Measurements from ENCODE around the gene FETUB. TPM values are rescaled to one million over a fixed set of nuclear protein-coding genes. Genes with fewer than 3 reads are reported as not detected.
"Not testable (repeated sequence)": the region's sequence is repeated elsewhere in the genome, so short reads cannot be mapped to it uniquely, and the experiment has no call there.

The FETUB gene
- total RNA-seq, 1 donor from 2014 or later, result not detected

DNA sequence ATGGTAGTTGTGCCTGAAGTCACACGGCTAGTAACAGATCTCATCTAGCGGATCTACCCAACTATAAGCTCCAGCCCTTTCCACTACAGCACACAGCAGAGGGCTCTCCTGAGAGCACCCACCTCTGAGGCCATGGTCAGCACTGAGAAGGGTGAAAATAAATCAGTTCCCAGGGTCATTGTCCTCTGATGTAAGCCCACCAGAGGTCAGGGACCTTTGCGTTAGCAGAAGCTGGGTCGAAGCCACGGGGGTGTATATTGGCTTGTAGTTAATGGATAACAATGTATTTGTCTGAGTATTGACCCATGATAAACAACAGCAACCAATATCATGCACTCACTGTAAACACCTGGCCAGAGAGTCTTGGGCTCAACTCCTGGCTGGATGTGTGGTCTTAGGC lies 6.0 kb upstream of the FETUB start:
- intact Hi-C loops (cut with micrococcal nuclease), result not testable (repeated sequence)

DNA sequence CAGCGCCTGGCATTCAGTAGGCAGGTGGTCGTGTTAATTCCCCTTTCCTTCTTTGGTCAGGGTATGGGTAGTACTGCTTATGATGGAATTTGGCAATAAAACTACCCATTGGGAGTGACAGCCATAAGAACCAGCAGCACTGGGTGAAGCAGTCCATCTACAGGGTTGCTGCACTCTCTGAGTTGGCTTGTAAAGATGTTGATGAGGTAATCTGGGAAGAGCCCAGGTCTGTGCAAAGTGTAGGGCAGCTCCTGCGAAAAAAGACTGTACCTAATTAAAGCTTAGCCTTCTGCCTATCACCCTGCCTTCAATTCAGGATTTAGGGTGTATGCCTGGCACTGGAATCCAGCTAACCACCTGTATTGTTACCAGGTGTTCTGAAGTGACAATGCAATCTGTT lies 4.7 kb upstream of the FETUB start:
- intact Hi-C loops (cut with micrococcal nuclease), result no loop called here

DNA sequence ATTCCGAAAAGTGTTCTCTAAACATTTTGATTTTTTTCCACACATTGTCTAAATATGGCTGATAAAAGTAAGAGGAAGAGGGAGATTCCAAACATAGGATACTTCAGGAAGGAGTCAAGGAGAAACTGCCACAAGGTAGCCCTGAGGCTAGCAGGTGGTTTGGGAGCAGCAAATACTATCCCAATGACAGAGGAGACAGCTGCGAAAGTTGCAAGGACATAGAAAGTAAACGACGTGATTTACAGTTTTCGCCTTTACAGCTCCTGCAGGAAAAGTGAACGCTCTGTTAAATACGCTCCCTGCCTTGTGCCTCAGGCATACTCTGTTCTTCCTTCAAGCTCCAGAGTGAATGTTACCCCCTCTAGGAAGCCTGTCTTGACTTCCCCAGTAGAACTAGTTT lies 3.7 kb upstream of the FETUB start:
- intact Hi-C loops (cut with micrococcal nuclease), result no loop called here

GRCh38 chr3:186637686-186638085 lies 2.5 kb upstream of the FETUB start:
- intact Hi-C loops (cut with micrococcal nuclease), result no loop called here

DNA sequence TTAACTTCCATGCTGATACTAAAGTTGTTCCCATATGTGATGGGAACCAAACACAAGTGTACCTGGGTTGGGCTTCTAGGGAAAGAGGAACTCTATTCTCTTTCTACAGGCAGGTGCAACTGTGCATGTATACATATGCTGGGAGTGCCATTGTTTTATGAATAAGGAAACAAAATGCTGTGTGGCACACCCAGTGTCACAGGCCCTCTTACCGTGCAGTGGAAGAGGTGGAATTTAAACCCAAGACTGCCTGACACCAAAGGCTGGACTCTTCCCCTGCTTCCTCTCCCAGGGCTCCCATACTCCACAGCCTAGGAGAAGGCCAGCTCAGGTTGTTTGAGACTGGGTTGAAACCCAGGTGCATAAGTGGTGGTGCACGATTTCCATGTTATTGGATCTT lies 1.9 kb upstream of the FETUB start:
- intact Hi-C loops (cut with micrococcal nuclease), result no loop called here

DNA sequence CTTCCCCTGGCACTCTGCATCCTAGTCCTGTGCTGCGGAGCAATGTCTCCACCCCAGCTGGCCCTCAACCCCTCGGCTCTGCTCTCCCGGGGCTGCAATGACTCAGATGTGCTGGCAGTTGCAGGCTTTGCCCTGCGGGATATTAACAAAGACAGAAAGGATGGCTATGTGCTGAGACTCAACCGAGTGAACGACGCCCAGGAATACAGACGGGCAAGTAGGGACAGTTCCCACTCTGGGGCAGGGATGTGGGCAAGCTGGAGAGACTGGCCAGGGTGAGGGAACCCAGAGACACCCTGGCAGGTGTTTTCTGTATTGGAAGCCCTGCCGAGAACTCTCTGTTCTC lies 247 bp downstream of the FETUB start:
- intact Hi-C loops (cut with micrococcal nuclease), result no loop called here

DNA sequence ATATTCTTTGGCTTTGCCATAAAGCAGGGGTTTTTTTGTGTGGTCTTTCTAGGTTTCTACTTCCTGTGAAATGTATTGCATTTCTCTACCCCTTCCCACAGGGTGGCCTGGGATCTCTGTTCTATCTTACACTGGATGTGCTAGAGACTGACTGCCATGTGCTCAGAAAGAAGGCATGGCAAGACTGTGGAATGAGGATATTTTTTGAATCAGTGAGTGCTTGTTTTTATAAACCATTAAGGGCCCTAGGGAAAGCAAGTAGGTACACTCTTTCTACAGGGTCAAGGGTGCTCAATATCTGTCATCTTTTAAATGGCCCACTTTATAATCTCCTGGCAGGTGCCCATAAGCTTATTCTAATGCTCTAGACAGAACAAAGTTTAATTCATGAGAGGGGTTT lies 730 bp downstream of the FETUB start:
- intact Hi-C loops (cut with micrococcal nuclease), result no loop called here

GRCh38 chr3:186642014-186642413 lies 1.8 kb downstream of the FETUB start:
- intact Hi-C loops (cut with micrococcal nuclease), result loop anchor here (2.0 kb wide), 3 partner anchors 25 to 141 kb away; partner anchors contain the start of gene EIF4A2

DNA sequence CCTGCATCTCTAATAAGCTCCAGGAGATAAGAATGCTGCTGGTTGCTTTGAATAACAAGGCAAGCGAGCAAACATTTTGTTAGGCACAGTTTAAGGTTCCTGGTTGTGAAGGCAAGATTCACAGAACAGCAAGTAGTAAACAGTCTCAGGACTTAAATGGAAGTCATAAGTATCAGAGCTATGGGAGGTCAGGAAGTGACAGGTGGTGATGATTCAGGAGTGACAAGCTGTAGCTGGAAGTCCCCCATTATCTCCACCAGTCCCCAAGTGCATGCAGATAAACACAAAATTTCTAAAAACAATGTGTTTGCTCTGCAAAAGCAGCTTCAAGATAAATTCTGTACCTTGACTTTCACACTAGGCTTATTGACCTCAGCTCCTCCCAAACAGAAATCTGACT lies 3.3 kb downstream of the FETUB start:
- intact Hi-C loops (cut with micrococcal nuclease), result loop anchor here (2.0 kb wide), 3 partner anchors 27 to 139 kb away; partner anchors contain the start of gene EIF4A2

DNA sequence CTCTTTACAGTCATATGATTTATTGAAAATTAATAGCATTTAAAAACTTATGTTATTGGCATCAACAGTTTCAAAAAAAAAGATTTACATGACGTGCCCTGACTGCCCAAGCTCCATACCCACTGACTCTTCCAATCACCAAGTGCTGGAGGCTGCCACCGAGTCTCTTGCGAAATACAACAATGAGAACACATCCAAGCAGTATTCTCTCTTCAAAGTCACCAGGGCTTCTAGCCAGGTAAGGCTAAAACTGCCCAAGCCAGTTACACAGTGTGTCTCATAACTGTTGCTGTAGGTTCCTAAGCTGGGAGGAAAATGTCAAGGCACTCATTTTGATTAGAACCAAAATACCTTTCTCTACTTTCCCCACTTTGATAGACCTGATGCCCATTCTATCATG lies 4.5 kb downstream of the FETUB start:
- intact Hi-C loops (cut with micrococcal nuclease), result no loop called here

DNA sequence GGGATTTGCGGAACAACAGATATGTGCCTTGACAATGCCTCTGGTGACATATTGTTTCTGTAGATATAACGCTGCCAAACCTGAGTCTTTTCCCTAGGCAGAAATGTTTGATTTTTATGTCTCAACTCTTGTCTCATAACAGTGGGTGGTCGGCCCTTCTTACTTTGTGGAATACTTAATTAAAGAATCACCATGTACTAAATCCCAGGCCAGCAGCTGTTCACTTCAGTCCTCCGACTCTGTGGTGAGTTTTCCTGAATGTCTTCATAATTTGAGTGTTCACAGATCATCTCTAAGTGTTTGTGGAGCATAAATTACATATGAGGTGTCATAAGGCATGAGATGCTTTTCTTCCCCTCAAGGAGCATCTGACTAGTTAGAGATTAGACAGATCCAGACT lies 5.9 kb downstream of the FETUB start:
- intact Hi-C loops (cut with micrococcal nuclease), result no loop called here

GRCh38 chr3:186646841-186647240 lies 6.6 kb downstream of the FETUB start:
- intact Hi-C loops (cut with micrococcal nuclease), result no loop called here

DNA sequence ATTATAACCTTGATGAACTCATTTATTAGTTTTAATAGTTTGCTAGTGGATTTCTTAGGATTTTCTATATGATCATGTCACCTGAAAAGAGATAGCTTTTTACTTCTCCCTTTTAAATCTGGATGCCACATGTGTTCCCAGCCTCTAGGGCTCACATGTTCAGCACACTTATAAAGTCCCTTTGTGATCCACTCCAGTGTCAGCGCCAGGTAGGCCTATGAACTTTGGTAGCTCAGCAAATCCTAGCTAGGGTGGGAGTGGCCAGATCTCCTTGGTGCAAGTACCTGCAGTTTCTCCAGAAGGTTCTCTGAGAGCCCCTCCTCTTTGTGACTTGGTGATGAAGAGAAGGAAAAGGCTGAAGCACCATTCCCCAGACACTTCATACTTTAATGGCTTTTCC lies 8.7 kb downstream of the FETUB start:
- intact Hi-C loops (cut with micrococcal nuclease), result no loop called here

GRCh38 chr3:186651678-186652215 lies 11.5 kb downstream of the FETUB start:
- intact Hi-C loops (cut with micrococcal nuclease), result no loop called here

DNA sequence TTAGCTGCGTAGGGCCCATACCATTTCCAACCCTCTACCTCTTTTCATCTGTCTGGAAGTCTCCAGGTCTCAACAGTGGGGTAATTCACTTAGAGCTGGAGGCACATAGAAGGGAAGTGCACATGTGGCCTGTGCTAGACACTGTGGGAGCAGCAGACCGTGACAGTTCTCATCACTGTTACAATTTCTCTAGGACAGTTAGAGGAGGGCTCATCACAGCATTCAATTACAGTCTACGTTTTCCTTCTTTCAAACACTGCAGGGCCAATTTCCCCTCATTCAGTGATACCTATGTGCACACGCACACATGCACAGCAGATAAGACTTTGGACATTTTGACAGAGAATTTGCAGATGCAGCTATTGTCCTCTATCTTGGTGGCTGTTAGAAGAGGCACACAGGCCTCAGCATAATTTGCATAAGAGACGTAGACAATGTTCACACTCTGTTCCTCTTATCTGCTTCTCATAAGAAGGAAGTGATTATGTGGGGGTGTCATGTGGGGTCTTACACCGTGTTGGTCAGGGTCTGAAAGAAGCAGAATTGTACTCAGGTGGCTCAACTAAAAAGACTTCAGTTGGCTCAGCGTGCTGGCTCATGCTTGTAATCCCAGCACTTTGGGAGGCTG lies 13.0 kb downstream of the FETUB start:
- intact Hi-C loops (cut with micrococcal nuclease), result no loop called here

DNA sequence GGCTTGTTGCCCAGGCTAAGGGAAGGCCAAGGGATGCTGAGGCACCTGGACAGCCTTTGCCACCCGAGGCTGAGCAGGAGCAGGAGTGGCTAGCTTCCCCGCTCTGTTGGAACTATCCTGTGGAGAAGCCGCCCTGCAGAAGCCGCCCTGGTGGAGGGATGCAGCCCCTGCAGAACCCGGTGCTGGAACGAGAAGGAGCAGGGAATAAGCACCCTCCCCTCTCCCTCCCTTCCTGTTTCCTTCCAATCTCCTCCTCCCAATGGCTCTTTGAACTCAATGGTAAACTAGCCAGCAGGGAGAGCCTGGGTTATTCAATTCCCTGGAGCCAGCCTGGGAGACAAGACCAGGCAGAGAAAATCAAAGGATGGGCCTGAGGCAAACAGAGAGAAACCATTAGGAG lies 13.8 kb downstream of the FETUB start:
- intact Hi-C loops (cut with micrococcal nuclease), result no loop called here

DNA sequence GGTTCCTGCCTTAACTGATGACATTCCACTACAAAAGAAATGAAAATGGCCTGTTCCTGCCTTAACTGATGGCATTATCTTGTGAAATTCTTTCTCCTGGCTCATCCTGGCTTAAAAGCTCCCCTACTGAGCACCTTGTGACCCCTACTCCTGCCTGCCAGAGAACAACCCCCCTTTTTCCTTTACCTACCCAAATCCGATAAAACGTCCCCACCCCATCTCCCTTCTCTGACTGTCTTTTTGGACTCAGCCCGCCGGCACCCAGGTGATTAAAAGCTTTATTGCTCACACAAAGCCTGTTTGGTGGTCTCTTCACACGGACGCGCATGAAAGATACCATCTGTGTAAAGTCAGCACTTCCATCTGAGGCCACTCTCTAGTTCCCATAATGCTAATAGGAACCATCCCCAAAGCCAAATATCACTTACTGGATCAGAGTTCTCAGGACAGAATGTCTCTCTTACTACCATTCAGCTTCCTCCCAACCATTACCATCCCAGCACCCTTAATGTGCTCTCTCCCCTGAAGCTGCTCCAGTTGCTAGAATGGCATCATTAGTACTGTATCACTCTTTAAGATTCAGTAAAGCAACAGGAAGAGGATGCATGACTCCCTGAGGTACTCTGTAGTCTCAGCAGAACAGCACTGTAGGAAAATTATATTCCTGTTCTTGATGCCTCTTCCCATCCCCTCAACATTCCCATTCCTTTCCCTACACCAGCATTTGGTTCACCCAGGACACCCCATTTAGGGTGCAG lies 23.3 kb downstream of the FETUB start:
- intact Hi-C loops (cut with micrococcal nuclease), result no loop called here

- intact Hi-C loops (cut with micrococcal nuclease), result no loop called here
Measured at GRCh38 chr3:186664119-186664495, 23.9 kb downstream of the FETUB start.

GRCh38 chr3:186664506-186664905 lies 24.3 kb downstream of the FETUB start:
- intact Hi-C loops (cut with micrococcal nuclease), result no loop called here

- intact Hi-C loops (cut with micrococcal nuclease), result no loop called here
Measured at GRCh38 chr3:186665625-186666188, 25.5 kb downstream of the FETUB start, which contains the start of gene HRG. HRG (plus strand) TSS chr3:186666014; CDS start chr3:186666032, 18 bp downstream.

- intact Hi-C loops (cut with micrococcal nuclease), result no loop called here
Measured at GRCh38 chr3:186668426-186668825, 28.2 kb downstream of the FETUB start.

DNA sequence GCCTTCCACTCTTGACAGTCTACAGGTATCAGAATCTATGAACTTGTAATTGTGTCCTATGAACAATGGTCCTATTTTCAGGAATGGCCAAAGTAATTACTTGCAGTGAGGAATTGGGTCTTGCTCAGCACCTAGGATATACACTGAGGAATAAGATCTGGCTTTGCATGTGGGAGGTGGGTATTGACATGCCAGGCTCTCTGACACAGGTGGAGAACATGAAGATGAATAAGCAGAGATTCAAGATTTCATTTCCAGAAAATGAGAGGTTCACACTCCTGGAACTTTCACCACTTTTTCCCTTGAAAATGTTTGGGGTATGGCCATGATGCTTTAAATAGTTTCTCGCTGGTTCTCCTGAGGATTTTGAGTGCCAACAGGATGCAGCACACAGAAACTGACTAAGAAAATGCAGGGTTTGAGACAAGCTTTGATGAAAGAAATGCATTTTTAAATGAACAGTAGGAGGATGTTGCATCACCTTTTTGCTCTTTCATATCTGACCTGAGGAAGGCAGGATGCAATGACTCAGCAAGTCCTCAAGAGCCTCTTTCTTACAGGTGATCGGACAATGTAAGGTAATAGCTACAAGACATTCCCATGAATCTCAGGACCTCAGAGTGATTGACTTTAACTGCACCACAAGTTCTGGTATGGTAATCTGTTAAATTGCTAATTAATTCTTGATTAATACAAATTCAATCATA lies 29.3 kb downstream of the FETUB start:
- intact Hi-C loops (cut with micrococcal nuclease), result no loop called here
